ENCODE results near the gene BCAM. TPM values are rescaled to one million over a fixed set of nuclear protein-coding genes. Genes with fewer than 3 reads are reported as not detected.

Gene BCAM
- total and polyA plus RNA-seq, 7 donors = 1.2 to 36.3 (median 11.8) TPM

- WGBS, 2 donors = 32 to 72% methylated on average over 3 of the region's 3 CpGs
- Histone ChIP-seq H3K4me1 (no peaks in the 10 kb centered on the region), H3K4me3 (no peak overlapping the region), H3K27ac (no peak overlapping the region), H3K9me3 (no peaks in the 10 kb centered on the region), H3K27me3 (no peaks in the 10 kb centered on the region), H3K36me3 (no peaks in the 10 kb centered on the region)
- intact Hi-C loops (cut with DNase I) = no loop called here
- no peak for DNase-seq
- no peak for TF ChIP-seq EP300 (IDR thresholded peaks at IDR 0.05)
- no peak for TF ChIP-seq POLR2AphosphoS5 (IDR thresholded peaks at IDR 0.05)
- TF ChIP-seq CTCF (IDR thresholded peaks at IDR 0.05) = no peak
- no peak for TF ChIP-seq POLR2A (IDR thresholded peaks at IDR 0.05)
Observed at GRCh38 chr19:44785271-44785670, 23.6 kb upstream of the BCAM start.

GRCh38 chr19:44785993-44786392 lies 22.9 kb upstream of the BCAM start:
- no peaks in the 10 kb centered on the region for H3K36me3 ChIP-seq
- intact Hi-C loops (cut with DNase I) = no loop called here
- WGBS, 2 donors = 68 to 87% methylated on average over 15 of the region's 15 CpGs

GRCh38 chr19:44788971-44789370 lies 19.9 kb upstream of the BCAM start:
- no peaks in the 10 kb centered on the region for H3K27me3 ChIP-seq
- no peak for DNase-seq
- WGBS, 2 donors = 93 to 95% methylated on average over 6 of the region's 6 CpGs
- H3K36me3 ChIP-seq = no peaks in the 10 kb centered on the region
- H3K4me3 ChIP-seq = no peak overlapping the region
- TF ChIP-seq CTCF (IDR thresholded peaks at IDR 0.05) = no peak
- no peak for TF ChIP-seq EP300 (IDR thresholded peaks at IDR 0.05)
- no peak for TF ChIP-seq POLR2A (IDR thresholded peaks at IDR 0.05)
- TF ChIP-seq POLR2AphosphoS5 (IDR thresholded peaks at IDR 0.05) = no peak
- H3K9me3 ChIP-seq = no peaks in the 10 kb centered on the region
- H3K4me1 ChIP-seq = no peaks in the 10 kb centered on the region
- H3K27ac ChIP-seq = no peak overlapping the region
- intact Hi-C loops (cut with DNase I) = no loop called here

More at GRCh38 chr19:44785993-44786392, 22.9 kb upstream of the BCAM start:
- DNase-seq = no peak
- H3K4me1 ChIP-seq = no peaks in the 10 kb centered on the region
- TF ChIP-seq CTCF (IDR thresholded peaks at IDR 0.05) (no peak), POLR2AphosphoS5 (IDR thresholded peaks at IDR 0.05) (no peak), EP300 (IDR thresholded peaks at IDR 0.05) (no peak), POLR2A (IDR thresholded peaks at IDR 0.05) (no peak)
- H3K27ac ChIP-seq = no peak overlapping the region
- no peaks in the 10 kb centered on the region for H3K27me3 ChIP-seq
- no peaks in the 10 kb centered on the region for H3K9me3 ChIP-seq
- H3K4me3 ChIP-seq = no peak overlapping the region

- WGBS, 2 donors = 83 to 87% methylated on average over 13 of the region's 13 CpGs
- Histone ChIP-seq H3K27ac (no peak overlapping the region), H3K4me1 (no peaks in the 10 kb centered on the region), H3K4me3 (no peak overlapping the region), H3K27me3 (no peaks in the 10 kb centered on the region), H3K36me3 (no peaks in the 10 kb centered on the region), H3K9me3 (no peaks in the 10 kb centered on the region)
- TF ChIP-seq POLR2AphosphoS5 (IDR thresholded peaks at IDR 0.05) (no peak), POLR2A (IDR thresholded peaks at IDR 0.05) (no peak), CTCF (IDR thresholded peaks at IDR 0.05) (no peak), EP300 (IDR thresholded peaks at IDR 0.05) (no peak)
- no peak for DNase-seq
- intact Hi-C loops (cut with DNase I) = no loop called here
Observed at GRCh38 chr19:44789943-44790483, 18.9 kb upstream of the BCAM start.

GRCh38 chr19:44792281-44792680 lies 16.6 kb upstream of the BCAM start:
- no peak for DNase-seq
- 73 to 93% methylated on average over 9 of the region's 9 CpGs for WGBS, 2 donors
- TF ChIP-seq POLR2AphosphoS5 (IDR thresholded peaks at IDR 0.05) = no peak
- TF ChIP-seq POLR2A (IDR thresholded peaks at IDR 0.05) = no peak
- no peak for TF ChIP-seq EP300 (IDR thresholded peaks at IDR 0.05)
- TF ChIP-seq CTCF (IDR thresholded peaks at IDR 0.05) = no peak
- H3K36me3 ChIP-seq = no peaks in the 10 kb centered on the region
- H3K27ac ChIP-seq = no peak overlapping the region
- H3K9me3 ChIP-seq = no peaks in the 10 kb centered on the region
- no peak overlapping the region for H3K4me3 ChIP-seq
- no peaks in the 10 kb centered on the region for H3K27me3 ChIP-seq
- H3K4me1 ChIP-seq = no peaks in the 10 kb centered on the region
- intact Hi-C loops (cut with DNase I) = no loop called here

All from sigmoid colon (tissue), 7 donors.